ENCODE measurements around the gene KANSL2.

DNA sequence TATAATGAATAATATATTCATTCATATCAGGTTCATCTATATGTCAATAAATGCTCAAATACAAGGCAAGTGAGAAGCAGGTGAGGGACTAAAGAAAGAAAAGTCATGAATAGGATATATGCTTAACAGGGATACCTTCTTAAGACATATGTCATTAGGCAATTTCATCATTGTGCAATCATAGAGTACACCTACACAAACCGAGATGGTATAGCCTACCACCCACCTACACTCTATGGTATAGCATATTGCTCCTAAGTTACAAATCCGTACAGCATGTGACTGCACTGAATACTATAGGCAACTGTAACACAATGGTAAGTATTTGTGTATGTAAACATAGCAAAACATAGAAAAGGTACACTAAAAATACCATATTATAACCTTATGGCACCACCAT is 39.0 kb downstream of the KANSL2 start:
- TF ChIP-seq CTCF (IDR thresholded peaks at IDR 0.05; ENCODE audit: insufficient read depth, low read length, poor library complexity, severe bottlenecking) (no peak), EZH2phosphoT487 (conservative IDR thresholded peaks at IDR 0.05; ENCODE audit: low read length) (no peak)
